SK-N-SH treated with all-trans-retinoic acid at 6 μM for 48 hours (cell line): ENCODE data around the gene KAT6B.

ENCODE experiments used
- ARNTL ChIP-seq: fragments of 450-650 bp; formaldehyde crosslinking; IDR thresholded peaks from 2 replicates; pipeline ENCODE4 v1.5.0; 2020; ENCODE audit warnings: low read depth, mild to moderate bottlenecking, moderate library complexity, borderline replicate concordance
- BACH2 ChIP-seq: fragments of 250-450 bp; sonication (Bioruptor Pico); IDR thresholded peaks from 2 replicates; pipeline ENCODE4 v1.9.0; 2021; ENCODE audit warnings: mild to moderate bottlenecking, borderline replicate concordance
- ISL1 ChIP-seq: fragments of 250-450 bp; sonication (Bioruptor Pico); IDR thresholded peaks from 2 replicates; pipeline ENCODE4 v2.1.2; 2022; ENCODE audit warnings: mild to moderate bottlenecking, moderate library complexity
- SNAI2 ChIP-seq: fragments of 250-450 bp; sonication (Bioruptor Pico); IDR thresholded peaks from 2 replicates; pipeline ENCODE4 v1.5.0; 2020; ENCODE audit warnings: mild to moderate bottlenecking, moderate library complexity
- TCF4 ChIP-seq: fragments of 250-450 bp; sonication (Bioruptor Pico); IDR thresholded peaks from 2 replicates; pipeline ENCODE4 v1.8.0; 2021; ENCODE audit warnings: mild to moderate bottlenecking, moderate library complexity, borderline replicate concordance
- TSHZ2 ChIP-seq: fragments of 250-450 bp; sonication (Bioruptor Pico); IDR thresholded peaks from 2 replicates; pipeline ENCODE4 v1.5.0; 2020; ENCODE audit warnings: mild to moderate bottlenecking, moderate library complexity
- TF ChIP-seq, protein P1 (sequence below): fragments of 250-450 bp; sonication (Bioruptor Pico); IDR thresholded peaks from 2 replicates; pipeline ENCODE4 v1.8.0; 2020; ENCODE audit warnings: mild to moderate bottlenecking, moderate library complexity, borderline replicate concordance

GRCh38 chr10:74888962-74889661 lies 62.7 kb downstream of the KAT6B start:
- TF ChIP-seq, protein P1, sequence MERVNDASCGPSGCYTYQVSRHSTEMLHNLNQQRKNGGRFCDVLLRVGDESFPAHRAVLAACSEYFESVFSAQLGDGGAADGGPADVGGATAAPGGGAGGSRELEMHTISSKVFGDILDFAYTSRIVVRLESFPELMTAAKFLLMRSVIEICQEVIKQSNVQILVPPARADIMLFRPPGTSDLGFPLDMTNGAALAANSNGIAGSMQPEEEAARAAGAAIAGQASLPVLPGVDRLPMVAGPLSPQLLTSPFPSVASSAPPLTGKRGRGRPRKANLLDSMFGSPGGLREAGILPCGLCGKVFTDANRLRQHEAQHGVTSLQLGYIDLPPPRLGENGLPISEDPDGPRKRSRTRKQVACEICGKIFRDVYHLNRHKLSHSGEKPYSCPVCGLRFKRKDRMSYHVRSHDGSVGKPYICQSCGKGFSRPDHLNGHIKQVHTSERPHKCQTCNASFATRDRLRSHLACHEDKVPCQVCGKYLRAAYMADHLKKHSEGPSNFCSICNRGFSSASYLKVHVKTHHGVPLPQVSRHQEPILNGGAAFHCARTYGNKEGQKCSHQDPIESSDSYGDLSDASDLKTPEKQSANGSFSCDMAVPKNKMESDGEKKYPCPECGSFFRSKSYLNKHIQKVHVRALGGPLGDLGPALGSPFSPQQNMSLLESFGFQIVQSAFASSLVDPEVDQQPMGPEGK (CRISPR knock-in tag) = no peak
- TF ChIP-seq BACH2 (no peak), ISL1 (CRISPR knock-in tag) (no peak), TSHZ2 (CRISPR knock-in tag) (no peak), ARNTL (CRISPR knock-in tag) (no peak), SNAI2 (CRISPR knock-in tag) (no peak), TCF4 (CRISPR knock-in tag) (no peak)
